ENCODE results near the gene CPNE4. TPM values are rescaled to one million over a fixed set of nuclear protein-coding genes. Genes with fewer than 3 reads are reported as not detected.

CPNE4 gene
- total RNA-seq, 4 donors from 2014 or later, result 0.53 to 2.1 TPM; not detected in 2

DNA sequence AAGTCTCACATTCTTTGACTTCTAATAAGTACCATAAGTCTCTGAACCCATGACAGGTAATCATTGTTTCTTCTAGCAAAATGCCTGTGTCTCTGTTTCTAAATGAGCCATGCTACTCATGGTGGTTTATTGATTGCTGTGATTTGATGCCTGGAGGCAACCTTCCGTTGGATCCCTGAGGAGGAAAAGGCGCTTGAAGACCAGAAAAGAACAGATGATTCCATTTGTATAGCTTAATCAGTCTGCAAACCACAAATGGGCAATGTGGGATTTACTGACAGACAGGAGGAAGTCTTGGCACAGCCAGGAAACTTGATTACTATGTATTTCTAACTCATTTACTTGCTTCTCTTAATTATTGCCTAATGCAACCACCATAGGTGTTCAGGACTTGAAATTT lies 428.9 kb downstream of the CPNE4 start:
- Histone ChIP-seq H3K27ac (no peak overlapping the region), H3K9me3 (no peaks in the 10 kb centered on the region), H3K4me3 (no peak overlapping the region), H3K36me3 (no peaks in the 10 kb centered on the region), H3K27me3 (no peaks in the 10 kb centered on the region), H3K4me1 (no peaks in the 10 kb centered on the region)
- no peak for DNase-seq
- TF ChIP-seq CTCF (IDR thresholded peaks at IDR 0.05) (no peak), POLR2A (IDR thresholded peaks at IDR 0.05) (no peak)

DNA sequence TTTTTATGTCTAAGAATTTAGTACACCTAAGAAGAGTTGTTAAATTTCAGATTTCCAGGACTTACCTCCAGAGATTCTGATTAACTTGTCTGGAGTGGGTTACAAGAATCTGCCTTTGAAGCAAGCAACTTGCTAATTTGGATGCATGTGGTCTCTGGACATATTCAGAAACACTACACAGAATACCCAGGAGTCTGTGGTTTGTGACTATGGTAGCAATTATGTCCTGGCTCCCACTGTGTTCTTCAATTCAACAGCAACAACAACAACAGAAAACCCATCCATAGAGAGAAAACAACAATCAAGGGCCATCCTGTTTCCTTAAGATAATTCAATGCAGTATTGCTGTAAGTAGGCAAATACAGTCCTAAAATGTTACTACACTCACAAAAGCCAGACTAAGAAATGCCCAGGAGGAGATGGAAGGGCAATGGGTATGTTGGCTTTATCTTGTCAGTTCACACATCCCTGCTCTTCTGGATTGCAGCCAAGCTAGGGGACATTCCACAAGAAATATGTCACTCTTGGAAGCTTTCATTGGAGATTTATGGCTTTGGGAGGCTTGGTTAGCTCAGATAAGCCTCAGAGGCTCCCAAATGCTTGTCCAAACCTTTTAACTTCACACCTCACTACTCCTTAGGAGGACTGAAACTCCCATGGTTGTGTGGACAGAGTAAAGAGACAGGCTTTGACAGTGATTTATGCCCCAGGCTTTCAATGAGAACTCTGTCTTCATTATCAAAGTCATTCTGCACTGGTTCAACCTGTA lies 432.6 kb downstream of the CPNE4 start:
- no peak overlapping the region for H3K27ac ChIP-seq
- H3K36me3 ChIP-seq, result no peaks in the 10 kb centered on the region
- TF ChIP-seq CTCF (IDR thresholded peaks at IDR 0.05), result no peak
- TF ChIP-seq POLR2A (IDR thresholded peaks at IDR 0.05), result no peak
- no peak for DNase-seq
- no peaks in the 10 kb centered on the region for H3K9me3 ChIP-seq
- H3K27me3 ChIP-seq, result no peaks in the 10 kb centered on the region
- no peak overlapping the region for H3K4me3 ChIP-seq
- H3K4me1 ChIP-seq, result no peaks in the 10 kb centered on the region

DNA sequence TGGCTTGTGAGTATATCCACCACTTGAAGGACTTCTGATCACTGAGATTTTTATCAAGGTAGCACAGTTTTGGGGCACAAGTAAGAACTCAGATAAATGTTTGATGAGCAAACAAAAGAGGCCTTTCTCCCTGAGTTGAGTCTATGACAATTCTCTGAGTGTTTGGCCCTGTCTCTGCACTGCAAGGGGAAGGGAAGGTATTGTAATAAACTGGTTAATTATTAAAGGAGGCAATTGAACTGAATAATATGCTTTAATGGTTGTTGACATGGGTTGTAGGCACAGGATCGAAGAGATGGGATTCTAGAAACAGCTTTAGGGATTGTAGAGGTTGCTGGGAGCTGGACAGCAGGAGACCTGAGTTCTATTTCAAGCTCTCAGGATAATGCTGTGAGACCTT lies 437.0 kb downstream of the CPNE4 start:
- Histone ChIP-seq H3K27me3 (no peaks in the 10 kb centered on the region), H3K36me3 (no peaks in the 10 kb centered on the region), H3K4me1 (no peaks in the 10 kb centered on the region), H3K4me3 (no peak overlapping the region), H3K9me3 (no peaks in the 10 kb centered on the region), H3K27ac (no peak overlapping the region)
- TF ChIP-seq CTCF (IDR thresholded peaks at IDR 0.05), result no peak
- DNase-seq, result no peak

DNA sequence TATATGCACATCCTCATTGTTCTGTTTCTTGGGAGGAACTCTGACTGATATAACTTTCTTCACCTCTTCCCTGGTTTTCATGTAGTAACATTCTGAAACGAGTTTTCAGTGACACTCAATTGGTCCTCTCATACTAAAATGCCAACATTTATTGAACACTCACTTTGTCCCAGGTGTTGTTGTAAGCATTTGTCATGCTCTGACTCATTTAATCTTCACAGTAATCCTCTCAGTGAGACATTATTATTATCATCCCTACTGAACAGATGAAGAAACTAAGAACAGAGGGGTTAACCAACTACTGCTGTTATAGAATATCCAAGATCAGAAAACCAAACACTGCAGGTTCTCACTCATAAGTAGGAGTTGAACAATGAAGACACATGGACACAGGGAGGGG lies 437.9 kb downstream of the CPNE4 start:
- Histone ChIP-seq H3K27ac (no peak overlapping the region), H3K9me3 (no peaks in the 10 kb centered on the region), H3K36me3 (no peaks in the 10 kb centered on the region), H3K4me3 (no peak overlapping the region), H3K4me1 (no peaks in the 10 kb centered on the region), H3K27me3 (no peaks in the 10 kb centered on the region)
- DNase-seq, result no peak
- TF ChIP-seq CTCF (IDR thresholded peaks at IDR 0.05), result no peak
- TF ChIP-seq POLR2A (IDR thresholded peaks at IDR 0.05), result no peak

DNA sequence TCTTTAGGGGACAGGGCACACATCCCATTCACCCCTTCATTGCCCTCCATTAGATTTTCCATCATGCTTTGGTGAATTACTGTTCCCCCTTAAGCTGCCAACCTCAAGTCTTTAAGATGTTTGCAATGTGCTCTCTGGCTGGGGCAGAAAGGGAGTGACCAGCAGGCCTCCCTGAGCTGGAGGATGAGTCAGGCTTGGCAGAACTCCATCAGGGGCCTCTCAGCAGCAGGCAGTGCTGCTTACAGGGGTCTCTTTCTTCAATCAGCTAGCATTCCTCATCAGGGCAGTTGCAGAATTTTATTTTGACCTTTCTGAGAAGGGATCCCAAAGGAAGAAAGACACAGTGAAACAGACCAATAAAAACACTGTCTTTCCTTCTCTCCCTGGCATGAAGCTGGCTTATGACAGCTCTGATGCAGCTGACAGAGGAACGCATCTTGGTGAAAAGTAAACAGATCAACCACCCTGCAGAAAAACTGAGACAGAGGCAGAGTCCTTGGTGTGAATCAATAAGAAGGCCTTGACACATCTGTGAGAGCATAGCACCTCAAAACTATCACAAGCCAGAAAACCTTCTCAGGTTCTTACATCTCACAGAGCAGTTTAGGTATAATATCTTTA lies 443.3 kb downstream of the CPNE4 start:
- H3K4me3 ChIP-seq, result no peak overlapping the region
- no peaks in the 10 kb centered on the region for H3K27me3 ChIP-seq
- no peak for TF ChIP-seq CTCF (IDR thresholded peaks at IDR 0.05)
- no peak for TF ChIP-seq POLR2A (IDR thresholded peaks at IDR 0.05)
- H3K27ac ChIP-seq, result no peak overlapping the region
- H3K4me1 ChIP-seq, result no peaks in the 10 kb centered on the region
- DNase-seq, result no peak
- no peaks in the 10 kb centered on the region for H3K36me3 ChIP-seq
- no peaks in the 10 kb centered on the region for H3K9me3 ChIP-seq
